ENCODE data around the gene PRR27.
"Not testable (repeated sequence)": the region's sequence is repeated elsewhere in the genome, so short reads cannot be mapped to it uniquely, and the experiment has no call there.

The PRR27 gene

DNA sequence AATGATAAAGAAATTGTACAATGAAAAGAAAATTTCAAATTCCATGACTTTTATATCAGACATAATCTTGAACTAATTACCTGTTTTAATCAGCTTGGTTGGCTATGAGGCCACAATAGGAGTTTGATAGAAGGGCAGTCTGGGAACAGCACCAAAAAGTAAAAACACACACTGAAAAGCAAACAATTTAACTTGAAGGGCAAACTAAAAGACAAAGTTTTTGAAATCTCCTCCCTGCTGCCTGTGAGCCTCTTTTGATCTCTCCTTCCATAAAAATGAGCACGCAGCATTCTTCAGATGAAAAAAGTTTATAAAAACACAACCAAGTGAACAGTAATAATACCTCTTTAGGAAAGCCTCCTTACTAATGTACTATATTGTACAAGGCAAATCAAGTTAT lies 49.6 kb downstream of the PRR27 start:
- no peak for DNase-seq

DNA sequence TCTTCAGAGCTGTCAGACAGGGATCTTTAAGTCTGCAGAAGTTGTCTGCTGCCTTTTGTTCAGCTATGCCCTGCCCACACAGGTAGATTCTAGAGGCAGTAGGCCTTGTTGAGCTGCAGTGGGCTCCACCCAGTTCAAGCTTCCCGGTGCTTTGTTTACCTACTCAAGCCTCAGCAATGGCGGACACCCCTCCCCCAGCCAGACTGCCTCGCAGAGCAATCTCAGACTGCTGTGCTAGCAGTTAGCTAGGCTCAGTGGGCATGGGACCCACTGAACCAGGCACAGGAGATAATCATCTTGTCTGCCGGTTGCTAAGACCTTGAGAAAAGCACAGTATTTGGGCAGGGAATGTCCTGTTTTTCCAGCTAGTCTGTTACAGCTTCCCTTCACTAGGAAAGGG lies 58.7 kb downstream of the PRR27 start:
- DNase-seq = not testable (repeated sequence)
